HG02870 (cell line): ENCODE measurements around the gene MACROD2.
A peak's percentile ranks its signal among the peaks of the same experiment; 100 is the strongest.
"Not testable (repeated sequence)": the region's sequence is repeated elsewhere in the genome, so short reads cannot be mapped to it uniquely, and the experiment has no call there.

Experiments used
- ATAC-seq: cut with Tn5 transposase; IDR thresholded peaks from one replicate; pipeline ENCODE4 v1.9.1; 2021; ENCODE audit warnings: mild to moderate bottlenecking, moderate library complexity; ENCODE audit not compliant: unreplicated experiment

The MACROD2 gene

DNA sequence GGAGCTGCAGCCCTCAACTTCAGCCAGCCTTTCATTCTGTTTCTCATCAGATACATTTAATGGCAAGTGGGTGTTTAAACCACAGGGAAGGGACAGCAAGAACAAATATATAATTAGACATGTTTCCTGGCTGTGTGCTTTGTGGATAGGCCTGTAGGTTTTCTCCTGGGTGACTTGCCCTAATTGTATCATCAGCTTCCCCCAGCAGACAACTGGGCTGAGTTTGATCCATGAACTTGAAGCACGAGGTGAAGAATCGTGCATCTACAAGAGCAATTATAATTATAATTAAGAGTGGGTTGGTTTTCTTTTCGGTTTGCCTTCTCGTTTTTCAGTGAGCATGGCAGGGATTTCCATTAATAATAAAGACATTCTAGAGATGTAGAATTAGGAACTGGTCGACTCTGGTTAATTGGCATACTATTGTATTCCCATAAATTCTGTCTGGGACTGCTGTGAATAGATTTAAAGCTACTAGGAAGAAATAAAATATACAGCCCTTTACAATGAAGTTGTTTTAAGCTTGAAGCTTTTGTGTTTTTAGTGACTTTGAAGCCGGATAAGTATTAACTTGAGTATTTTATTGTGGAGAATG, 1525.7 kb downstream of the MACROD2 start:
- ATAC-seq = no peak

DNA sequence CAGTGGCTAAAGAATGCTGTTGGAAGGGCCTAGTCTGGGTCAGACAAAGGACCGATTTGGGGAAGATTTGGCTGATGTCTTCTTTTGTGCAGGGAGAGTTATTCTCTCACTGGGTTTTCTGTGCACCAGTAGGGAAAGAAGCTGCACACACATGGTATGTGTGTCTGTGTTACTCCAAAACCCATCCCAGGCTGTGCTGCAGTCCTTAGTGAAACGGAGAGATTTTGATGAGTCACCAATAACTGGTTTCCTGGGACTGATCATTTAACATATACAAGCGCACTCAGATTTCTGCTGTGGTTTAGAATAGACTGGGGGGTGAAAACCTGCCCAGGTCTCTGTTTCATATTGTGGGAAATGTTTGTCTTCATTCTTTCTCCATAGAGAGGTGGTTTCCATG, 1528.1 kb downstream of the MACROD2 start:
- no peak for ATAC-seq

DNA sequence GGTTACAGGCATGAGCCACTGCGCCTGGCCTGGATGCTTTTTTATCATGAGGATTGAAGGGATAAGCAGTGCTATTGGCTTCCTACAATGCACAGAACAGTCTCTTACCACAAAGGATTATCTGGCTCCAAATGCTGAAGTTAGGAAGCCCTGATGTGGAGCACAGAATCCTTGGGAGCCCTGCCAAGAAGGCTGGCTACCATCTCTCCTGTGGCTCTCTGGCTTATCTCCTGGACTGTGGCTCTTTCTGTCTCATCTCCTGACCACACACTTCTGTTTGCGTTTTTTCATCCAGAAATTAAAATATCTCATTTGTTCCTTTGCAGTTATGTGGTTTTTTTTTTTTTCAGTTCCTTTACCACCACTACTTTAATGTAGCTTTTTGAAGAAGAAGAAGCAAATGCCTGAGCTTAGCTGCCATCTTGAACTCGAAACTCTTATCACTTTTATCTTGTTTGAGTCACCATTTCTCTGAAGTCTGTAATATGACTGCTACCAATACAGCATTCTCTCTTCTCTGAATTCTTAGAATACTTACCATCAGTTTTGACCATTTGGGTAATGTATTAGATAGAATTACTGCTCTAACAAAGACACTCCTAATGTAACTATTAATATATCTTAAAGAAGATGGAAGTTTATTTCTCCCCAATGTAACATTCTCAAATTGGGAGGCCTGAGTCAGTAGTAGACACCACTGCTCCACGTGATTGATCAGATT, 1533.2 kb downstream of the MACROD2 start:
- ATAC-seq = no peak

DNA sequence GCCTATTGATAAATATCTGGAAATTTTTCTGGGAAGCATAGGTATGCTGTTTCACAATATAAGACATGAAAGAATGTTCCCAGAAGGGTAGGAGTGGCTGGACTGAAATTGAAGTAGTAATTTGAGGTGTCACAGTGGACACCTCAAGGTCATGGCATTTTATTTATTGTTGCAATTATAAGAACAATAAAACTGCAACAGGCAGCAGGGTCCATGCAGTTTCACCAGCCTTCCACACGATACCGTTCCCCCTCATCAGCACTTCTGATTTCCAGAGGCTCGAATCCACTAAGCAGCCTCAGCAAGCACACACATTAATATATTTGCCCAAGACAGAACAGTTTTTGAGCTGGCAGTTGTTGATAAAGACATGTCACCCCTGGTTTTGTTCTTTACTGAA, 1540.5 kb downstream of the MACROD2 start:
- ATAC-seq = no peak

DNA sequence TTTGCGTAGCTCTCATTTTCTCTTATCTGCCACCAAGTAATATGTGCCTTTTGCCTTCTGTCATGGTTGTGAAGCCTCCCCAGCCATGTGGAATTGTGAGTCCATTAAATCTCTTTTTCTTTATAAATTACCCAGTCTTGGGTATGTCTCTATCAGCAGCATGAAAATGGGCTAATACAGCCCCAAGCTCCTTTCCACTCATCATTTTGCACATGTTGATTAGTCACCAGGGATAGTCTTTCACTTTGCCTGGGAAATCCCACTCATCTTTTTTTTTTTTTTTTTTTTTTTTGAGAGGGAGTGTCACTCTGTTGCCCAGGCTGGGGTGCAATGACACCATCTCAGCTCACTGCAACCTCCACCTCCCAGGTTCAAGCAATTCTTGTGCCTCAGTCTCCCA, 1541.9 kb downstream of the MACROD2 start:
- ATAC-seq = not testable (repeated sequence)

DNA sequence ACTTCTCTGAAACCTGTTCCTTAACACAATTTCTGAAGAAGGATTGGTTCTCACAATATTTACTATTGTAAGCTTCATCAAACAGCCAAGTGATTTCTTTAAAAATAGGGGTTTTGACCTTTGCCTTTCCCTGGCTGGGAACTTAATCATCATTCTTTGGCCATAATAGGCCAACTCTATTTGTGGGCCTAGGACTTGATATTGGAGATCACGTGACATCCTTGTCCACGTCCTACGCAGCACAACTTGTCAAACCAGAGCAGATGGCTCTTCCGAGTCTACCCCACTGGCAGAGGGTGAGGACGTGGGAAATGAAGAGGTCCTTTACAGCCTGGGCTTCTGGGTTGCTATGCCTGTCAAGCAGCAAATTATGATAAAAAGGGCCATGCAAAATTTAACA, 1547.3 kb downstream of the MACROD2 start:
- ATAC-seq = no peak

DNA sequence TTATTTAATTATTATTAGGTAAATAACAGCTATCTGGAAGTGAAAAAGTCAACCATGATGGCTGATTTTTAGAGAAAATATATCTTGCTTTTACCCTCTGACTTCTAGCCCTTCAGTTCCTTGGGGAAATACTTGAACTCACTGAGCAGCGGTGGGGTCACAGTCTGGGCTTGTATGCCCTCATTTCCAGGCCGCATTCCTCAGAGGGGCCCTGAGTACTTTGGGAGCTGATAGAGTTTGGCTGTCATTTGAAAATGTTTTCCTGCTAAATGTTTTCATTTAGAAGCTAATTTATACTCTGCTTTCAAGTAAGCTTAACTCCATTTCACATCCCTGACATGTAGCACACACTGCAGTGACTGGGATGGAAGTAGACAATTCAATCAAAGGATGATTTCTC, 1549.4 kb downstream of the MACROD2 start:
- ATAC-seq = no peak

DNA sequence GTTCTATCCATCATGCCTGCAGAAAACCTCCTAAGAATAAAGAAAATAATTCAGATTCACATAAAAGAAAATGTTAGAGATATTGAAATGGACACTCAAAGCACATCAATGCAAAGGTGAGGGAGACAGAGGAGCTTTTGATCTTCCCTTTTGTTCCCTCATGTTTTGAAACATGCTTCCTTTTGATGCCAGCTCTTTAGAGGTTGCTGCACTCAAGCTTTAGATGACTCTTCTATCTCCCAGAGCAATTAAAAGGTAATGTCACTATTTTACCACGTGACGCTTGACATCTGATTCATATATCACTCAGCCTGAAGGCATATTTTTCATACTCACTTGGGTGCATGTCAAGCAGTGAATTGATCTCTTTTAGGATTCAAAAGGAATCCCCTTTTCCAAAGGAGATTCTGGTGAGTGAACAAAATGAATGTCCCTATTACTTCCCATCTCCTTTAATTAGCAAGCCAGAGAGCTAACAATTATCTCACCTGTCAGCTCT, 1551.3 kb downstream of the MACROD2 start:
- ATAC-seq = no peak

DNA sequence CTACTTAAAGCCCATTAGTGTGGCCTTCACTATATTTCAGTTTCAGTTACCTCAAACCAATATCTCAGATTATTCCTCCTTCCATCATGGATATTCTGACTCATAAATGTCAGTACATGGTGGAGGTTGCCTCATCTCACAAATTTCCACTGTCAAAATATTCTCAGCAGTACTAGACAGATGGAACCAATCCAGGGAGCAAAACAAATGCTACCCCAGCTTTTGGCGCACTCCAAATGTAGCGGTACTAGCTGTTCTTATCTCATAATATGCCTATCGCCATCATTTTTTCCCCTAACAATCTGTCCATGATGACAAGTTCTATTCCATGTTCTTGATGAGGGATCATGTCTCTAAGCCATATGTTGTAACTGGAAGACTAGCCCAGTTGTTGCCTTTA, 1551.8 kb downstream of the MACROD2 start:
- ATAC-seq = no peak

DNA sequence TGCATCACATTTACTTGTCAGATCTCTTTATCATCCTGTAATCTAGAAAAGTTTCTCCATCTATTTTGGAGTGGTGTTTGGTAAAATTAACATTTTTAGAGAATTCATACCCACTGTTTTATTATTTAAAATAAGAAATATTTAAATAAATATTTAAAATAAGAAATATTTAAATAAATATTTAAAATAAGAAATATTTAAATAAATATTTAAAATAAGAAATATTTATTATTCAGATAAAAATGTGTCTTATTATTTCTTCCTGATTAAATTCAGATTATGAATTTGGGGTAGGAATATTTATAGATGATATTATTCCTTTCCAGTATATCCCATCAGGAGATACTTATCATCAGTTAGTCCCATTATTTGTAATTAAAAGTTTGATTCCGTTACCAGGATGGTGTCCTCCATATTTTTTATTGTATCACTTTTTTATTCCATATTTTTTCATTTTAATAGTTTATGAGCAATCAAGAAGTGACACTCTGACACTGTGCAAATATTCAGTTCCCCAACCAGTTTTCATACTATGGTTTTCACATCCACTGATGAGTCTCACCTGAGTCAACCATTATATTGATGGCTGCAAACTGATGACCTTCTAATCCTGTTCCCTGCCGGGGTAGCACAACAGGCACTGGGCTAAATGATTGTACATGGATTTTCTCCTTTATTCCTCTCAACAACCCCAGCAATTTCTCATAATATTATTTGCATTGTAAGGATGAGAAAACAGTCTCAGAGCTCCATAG, 1555.0 kb downstream of the MACROD2 start:
- ATAC-seq = no peak

DNA sequence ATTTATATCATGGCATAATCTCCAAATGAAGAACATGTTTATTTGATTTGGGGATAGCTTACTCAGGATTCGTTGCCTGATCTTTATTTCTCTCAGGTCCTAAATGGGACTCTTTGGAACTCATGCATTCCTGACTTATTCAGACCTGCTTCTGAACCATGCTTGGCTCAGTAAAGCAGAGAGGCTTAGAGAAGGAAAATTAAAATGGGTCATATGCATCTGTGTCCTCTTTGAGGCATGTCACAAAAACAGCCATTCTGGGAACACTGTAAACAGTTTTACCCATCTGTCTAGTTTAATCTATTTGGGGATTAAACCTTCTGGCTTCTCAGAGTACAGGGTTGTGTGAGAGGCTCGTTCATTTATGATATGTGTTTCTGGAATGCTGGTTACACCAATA, 1560.6 kb downstream of the MACROD2 start:
- no peak for ATAC-seq

DNA sequence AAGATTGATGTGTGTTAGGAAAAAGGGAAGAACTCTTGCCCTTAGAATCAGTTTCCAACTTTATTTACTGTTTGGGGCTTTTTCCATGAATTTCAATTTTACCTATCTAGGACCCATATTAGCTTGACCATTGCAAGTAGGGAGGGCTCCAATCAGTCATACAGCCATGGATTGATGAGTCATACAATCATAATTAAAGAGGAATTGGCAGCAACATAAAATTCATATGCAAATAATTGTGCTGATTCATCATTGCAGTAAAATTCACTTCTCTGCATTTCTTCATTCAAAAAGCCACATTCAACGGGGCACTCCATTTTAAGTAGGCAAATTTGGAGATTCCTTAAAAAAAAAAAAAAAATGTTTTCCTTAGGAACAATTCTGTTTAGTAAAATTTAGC, 1561.6 kb downstream of the MACROD2 start:
- no peak for ATAC-seq

DNA sequence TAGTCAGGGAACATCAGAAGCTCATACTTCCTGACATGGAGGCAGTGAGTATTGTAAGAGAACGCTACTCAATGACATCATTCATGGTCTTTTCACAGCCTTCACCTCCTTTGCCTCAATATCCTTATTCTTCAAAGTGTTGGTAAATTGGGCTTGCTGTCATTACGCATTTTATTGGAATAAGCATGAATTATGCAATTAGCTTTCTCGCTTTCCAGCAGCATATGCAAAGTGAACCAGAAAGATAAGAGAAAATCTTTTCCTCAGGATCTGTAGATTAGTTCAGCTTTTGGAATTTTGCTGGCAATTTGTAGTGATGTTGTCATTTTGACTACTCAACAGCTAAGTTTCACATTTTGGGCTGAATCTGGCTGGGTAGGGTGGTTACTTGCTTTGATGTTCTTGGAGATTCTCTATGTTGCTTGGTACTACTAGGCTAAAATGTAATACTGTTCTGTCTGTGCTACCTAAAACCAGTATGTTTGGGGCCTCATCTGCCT, 1565.8 kb downstream of the MACROD2 start:
- ATAC-seq = no peak

DNA sequence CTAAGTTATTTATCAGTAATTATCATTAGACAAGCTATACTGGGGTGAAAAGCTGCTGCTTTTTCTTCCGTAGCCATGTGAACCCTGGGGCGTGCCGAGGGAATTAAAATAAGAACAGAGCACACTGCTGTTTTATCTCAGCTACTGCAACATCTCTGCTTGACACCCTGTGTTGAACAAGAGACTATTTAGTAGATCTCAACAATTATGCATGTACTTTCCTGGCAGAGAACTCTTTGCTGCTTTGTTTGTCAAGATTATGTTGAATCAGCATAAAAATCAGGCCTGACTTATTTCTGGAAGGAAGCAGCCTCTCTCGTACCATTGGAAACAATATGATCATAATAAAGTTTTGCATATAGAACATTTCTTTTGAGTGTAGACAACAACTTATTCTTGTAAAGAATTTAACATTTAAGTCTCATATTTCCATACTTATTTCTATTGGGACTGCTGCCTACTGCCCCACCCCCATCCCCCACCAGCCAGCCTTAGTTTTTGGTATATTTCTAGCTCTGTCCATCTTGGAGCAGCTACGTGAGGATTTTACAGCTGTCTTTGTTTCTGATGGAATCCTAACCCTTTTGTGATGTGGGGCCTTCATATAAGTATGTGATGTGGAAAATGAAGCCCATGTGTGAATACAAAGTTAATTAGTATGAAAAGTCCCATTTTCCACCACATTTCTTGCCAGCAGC, 1566.5 kb downstream of the MACROD2 start:
- no peak for ATAC-seq

DNA sequence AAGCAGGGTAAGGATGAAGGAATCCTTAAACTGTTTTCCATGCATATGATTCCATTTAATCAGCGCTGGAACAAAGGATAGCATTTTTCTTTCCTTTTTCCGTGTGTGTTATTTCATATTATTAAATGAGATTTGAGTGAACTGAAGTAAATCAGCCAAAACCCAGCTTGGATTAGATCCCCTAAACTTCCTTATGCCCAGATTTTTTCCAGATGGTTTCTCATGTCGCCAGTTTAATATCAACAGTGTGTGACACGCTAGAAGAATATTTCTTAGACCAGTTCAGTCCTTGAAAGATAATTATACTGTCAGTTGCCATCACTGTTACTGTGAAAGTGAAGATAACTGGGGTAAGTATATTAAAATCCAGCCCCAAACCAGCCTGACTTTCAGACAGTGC, 1568.5 kb downstream of the MACROD2 start:
- no peak for ATAC-seq

DNA sequence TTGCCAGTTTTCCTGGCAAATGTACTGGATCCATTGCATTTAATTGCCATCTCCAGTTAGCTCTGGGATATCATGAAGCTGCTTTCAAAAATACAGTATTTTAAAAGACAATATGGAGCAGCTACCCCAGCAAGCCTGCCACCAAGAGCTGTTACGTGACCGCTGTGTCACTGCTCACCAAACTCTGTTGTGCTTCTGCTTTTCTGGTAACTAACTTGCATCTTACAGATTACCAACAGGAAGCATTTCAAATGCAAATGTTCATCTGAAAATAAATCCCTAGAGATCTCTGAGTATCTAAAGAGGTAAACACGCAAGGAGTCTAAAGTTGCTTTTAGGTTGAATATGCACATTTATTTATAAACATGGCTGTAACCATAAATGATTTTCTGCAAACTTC, 1569.7 kb downstream of the MACROD2 start:
- ATAC-seq = peak; percentile 91

DNA sequence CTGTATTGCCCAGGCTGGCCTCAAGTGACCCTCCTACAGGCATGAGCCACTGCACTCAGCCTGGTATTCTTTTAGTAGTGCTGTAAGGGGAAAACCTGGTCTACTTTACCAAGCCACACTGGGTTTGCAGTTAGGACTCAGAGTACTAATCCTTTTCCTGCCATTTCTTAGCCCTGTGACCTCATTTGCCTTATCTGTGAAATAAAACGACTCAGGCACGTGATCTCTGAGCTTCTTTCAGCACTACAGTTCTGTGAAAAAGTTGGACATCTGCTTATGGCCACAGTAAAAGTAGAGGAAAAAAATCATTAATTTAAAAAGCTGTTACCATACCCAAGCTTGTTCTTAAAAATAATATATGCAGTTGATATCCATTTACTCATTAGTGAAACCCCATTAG, 1570.5 kb downstream of the MACROD2 start:
- no peak for ATAC-seq

DNA sequence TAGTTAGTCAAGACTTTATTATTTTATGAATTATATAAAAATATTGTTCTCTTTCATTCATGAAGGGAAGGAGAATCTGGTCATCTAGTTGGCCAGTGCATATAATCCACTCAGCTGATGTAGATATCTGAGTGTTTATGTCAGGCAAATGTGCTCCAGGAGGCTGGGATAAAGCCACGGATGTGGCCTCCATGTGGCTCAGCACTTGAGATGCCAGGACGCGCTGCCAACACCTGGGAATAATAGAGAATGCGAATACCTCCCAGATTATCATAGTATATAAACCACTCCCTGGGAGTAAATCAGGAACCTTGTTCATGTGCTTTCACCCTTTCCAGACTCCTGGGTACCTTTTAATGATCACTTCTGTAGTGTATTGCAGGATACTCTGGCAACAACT, 1571.9 kb downstream of the MACROD2 start:
- no peak for ATAC-seq

DNA sequence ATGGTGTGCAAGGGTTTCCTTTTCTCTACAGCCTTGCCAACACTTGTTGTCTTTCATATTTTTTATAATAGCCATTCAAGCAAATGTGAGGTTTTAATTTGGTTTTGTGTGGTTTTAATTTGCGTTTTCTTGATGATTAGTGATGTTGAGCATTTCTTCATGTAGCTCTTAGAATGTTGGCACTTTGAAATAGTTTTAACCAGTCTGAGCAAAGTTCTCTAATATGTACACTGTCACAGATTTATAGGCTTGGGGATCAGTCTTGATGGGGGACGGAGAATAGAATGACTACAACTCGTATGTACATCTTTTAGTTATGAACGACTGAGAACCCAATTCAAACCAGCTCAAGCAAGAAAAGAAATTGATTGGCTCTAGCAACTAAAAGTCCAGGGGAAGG, 1574.8 kb downstream of the MACROD2 start:
- no peak for ATAC-seq

DNA sequence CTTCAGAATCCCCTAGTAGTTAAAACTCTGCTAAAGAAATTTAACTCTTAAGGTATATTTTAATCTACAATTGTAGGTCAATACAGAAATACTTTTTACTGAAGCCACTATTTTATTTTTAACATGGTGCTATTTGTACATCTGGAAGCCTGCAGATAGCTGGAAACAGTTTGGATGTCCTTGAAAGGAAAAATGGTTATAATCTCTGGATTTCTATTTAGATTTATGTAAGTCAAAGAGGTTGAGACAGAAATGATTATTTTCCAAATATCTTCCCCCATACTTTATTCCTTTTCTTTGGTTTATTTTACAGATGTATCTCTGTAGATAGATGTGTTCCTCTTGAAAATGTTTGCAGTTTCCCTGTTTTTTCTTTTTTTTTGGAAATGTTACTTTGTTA, 1575.7 kb downstream of the MACROD2 start:
- no peak for ATAC-seq

DNA sequence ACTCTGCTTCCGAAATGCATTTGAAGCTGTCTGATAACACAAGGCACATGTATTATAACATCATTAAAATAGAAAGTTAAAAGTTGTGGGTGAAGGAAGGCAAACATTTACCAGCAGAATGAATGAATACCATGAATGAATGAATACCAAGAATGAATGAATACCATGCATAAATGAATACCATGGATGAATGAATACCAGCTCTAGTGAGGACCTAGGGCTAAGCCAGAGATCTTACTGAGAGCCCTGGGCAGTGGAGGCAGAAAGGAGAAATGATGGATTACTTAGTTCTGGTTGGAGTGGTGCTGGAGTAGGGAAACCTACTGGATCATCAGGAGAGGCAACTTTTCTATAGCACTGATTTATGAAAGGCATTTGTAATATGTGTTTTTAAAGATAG, 1579.9 kb downstream of the MACROD2 start:
- no peak for ATAC-seq
